Endothelial cell of hepatic sinusoid (primary cell): Measurements from ENCODE around the gene GNMT.
"Not testable (repeated sequence)": the region's sequence is repeated elsewhere in the genome, so short reads cannot be mapped to it uniquely, and the experiment has no call there.

Experiments
- in situ Hi-C: cut with HindIII; loops from 2 replicates; pipeline ENCODE4 v1.10.0; 2017; ENCODE audit warnings: low sequenced_read_pairs

Gene GNMT

DNA sequence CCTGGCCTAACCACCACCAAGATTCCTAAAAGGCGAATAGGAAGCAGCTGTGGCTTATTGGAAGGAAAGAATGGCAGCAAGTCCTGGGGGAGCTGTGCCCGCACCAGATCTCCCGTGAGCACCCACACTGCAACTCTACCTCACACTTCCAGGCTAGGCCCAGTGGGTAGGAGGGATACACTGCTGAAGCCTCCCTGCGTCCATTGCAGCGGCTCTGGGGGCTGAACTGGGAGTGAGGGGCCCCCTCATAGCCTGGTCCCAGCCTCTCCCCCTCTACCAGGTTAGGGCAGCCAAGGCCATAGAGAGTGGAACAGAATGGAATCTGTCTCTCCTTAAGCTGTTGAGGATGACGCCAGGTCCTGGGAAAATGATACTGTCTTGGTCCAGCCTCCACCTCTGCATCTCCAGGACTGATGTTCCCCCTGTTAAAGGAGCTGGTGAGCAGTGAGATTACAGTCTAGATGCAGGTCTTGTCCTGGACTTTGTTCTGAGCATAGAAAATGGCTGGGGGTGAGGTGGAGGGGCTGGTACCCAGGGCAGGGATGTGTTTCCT is 20.0 kb upstream of the GNMT start:
- in situ Hi-C loops: no loop called here

- in situ Hi-C loops: not testable (repeated sequence)
These were observed 19.2 kb upstream of the GNMT start for GRCh38 chr6:42941356-42941755.

GRCh38 chr6:42942444-42942843 is 18.1 kb upstream of the GNMT start:
- in situ Hi-C loops: no loop called here

- in situ Hi-C loops: no loop called here
These were observed 12.6 kb upstream of the GNMT start for GRCh38 chr6:42947950-42948349.

DNA sequence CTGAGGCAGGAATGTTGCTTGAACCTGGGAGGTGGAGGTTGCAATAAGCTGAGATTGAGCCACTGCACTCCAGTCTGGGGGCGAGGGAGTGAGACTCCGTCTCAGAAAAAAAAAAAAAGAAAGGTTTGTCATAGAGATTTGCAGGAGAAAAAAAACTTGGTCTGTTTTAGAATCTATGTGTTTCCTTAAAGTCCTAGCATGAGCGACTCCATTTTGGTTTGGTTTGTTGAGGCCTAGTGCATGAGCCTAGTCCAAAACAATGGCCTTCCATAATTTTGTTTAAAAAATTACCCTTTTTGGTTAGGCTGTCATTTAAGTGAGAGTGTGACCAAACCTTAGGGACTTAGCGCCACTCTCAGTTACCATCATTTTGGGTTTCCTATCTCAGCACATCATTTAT is 8.2 kb upstream of the GNMT start:
- in situ Hi-C loops: no loop called here

DNA sequence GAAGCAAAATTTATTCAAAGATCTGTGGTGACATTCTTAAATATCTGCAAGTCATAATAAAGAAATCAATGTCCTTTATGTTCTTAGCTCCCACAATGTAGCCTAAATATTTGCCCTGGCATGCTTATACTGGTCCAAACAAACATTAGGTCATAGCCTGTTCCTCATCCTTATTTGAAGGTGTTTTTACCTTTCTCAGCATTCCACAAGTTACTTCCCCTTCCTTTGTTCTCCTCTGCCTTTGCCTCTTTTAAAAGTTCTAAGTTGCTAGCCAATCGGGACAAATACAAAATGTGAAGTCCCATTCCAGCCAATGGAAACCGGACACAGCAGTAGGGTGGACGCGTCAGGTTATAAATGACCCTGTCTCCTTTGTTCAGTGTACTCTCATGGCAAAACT is 6.1 kb upstream of the GNMT start:
- in situ Hi-C loops: not testable (repeated sequence)

DNA sequence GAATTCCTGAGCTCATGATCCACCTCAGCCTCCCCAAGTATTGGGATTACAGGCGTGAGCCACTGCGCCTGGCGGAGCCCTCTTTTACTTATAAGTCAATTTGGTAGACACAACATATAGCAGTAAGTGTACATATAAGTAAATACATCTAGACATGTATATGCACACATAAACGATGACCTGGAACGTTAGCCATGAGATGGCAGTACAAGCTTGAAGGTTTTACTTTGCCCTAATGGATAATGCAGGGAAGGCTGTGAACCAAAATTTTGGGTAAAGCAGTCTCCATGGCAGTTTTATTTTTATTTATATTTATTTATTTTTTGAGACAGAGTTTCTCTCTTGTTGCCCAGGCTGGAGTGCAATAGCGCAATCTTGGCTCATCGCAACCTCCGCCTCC is 2.4 kb upstream of the GNMT start:
- in situ Hi-C loops: no loop called here

DNA sequence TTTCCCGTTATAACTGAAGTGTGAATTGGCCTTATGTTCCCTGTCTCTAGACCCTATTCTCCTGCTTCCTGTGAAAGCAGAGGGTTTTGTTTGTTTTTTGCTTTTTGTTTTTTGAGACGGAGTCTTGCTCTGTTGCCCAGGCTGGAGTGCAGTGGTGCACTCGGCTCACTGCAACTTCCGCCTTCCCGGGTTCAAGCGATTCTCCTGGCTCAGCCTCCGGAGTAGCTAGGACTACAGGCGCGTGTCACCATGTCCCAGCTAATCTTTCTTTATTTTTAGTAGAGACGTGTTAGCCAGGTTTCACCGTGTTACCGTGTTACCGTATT is 674 bp upstream of the GNMT start:
- in situ Hi-C loops: no loop called here

DNA sequence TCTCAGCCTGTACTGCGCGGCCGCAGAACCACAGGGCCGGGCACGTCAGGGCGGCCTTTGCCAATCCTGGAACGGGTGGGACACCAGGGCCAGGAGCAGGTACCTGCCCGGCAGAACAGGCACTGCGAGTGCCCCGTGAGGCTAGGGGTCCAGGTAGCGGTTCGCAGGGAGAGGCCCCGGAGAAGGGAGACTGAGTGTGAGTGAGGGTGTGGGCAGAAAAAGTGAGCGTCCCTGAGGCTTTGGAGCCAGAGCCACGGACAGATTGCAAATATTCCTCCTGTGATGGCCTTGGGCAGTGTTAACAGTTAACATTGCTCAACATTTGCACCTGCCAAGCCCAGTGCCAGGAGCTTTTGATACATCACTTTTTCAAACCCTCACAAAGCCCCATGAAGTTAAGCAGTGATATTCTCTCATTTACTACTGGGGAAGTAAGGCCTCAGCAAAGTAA is 491 bp downstream of the GNMT start:
- in situ Hi-C loops: no loop called here

DNA sequence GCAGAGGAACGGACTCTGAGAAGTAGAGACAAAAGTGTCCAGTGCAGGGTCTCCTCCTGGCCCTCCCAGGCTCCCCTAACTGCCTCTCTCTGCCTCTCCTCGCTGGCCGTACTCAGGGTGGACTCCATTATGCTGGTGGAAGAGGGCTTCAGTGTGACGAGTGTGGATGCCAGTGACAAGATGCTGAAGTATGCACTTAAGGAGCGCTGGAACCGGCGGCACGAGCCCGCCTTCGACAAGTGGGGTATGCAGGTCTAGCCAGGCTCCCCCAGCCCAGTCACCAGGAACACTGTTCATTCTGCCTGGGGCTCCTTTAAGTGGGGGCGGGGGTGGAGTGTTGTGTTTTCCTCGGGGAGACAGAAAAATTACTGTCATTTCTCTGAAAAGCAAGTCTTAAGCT is 1.5 kb downstream of the GNMT start:
- in situ Hi-C loops: no loop called here

- in situ Hi-C loops: no loop called here
These were observed 2.1 kb downstream of the GNMT start for GRCh38 chr6:42962502-42963178.

DNA sequence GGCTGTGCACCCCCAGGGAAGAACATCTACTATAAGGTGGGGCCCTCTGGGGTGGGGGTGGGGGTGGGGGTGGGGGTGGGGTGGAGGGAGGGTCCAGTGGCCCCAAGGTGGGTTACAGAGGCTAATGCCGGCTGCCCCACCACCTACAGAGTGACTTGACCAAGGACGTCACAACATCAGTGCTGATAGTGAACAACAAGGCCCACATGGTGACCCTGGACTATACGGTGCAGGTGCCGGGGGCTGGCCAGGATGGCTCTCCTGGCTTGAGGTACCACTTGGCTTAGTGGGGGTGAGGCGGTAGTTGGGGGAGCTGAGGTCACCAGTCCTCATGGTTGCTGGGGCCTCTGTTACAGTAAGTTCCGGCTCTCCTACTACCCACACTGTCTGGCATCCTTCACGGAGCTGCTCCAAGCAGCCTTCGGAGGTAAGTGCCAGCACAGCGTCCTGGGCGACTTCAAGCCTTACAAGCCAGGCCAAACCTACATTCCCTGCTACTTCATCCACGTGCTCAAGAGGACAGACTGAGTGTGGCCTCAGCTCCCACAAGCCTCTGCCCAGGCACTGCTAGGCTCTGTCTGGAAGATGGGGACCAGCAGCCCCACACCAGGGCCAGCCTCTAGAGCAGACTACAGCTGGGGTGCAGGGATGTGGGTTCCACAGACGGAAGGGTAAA is 2.8 kb downstream of the GNMT start:
- in situ Hi-C loops: no loop called here

- in situ Hi-C loops: no loop called here
These were observed 3.5 kb downstream of the GNMT start for GRCh38 chr6:42963855-42964605.

DNA sequence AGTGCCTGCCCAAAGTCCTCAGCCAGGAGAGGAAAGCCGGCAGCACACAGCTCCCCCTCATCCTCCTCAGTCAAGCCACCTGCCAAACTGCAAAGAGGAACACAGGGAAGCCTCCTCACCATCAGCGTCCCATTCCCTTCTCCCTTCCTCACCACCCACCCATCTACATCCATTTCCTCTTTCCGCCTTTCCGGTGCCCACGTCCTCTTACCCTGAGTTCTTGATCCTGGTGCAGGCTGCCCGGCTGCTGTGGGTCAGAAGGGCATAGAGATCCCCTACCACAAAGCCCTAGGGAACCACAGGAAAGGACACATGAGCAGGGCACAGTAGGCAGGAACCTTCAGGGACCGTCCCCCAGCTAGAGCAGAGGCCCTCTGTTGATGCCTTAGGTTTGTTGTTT is 6.0 kb downstream of the GNMT start:
- in situ Hi-C loops: no loop called here

DNA sequence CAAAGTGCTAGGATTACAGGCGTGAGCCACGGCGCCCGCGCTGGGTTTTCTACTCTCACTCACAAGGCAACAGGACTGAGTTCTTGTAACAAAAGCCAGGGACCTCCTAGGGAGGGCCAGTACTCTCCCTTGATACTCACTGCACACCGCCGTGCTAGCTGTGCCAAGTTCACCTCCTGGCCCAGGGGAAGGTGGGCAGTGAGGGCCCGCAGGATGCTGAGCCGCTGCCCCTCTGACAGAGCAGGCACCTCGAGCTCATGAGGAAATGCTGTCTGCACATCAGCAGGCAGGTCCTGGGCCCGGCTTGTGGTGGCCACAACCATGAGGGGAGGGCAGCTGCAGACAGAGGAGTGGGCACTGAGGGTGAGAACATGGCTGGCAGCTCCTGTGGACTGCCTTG is 6.7 kb downstream of the GNMT start:
- in situ Hi-C loops: no loop called here

DNA sequence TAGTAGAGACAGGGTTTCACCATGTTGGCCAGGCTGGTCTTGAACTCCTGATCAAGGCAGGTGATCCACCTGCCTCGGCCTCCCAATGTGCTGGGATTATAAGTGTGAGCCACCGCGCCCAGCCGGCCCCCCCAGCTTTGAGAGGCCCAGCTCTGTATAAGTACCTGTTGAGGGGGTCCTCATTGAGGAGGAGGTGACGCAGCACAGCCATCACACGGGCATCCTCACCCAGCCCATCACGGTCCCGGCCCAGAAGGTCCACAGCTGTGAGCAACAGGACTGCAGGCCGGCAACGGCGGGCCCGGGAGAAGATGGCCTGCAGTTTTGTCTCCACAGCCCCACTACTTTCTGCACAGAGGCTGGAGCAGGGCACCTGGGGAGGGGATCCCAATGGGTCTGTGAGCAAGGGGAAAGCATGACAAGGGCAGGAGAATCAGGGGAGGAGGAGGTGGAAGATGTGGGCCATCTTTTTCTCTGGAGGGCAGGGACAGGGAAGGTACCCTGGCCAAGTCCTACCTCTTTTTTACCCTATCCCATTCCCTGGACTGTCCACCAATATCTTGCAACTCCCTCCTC is 7.7 kb downstream of the GNMT start:
- in situ Hi-C loops: no loop called here

- in situ Hi-C loops: no loop called here
These were observed 8.2 kb downstream of the GNMT start for GRCh38 chr6:42968783-42969182.

GRCh38 chr6:42969431-42969830 is 8.9 kb downstream of the GNMT start:
- in situ Hi-C loops: no loop called here

DNA sequence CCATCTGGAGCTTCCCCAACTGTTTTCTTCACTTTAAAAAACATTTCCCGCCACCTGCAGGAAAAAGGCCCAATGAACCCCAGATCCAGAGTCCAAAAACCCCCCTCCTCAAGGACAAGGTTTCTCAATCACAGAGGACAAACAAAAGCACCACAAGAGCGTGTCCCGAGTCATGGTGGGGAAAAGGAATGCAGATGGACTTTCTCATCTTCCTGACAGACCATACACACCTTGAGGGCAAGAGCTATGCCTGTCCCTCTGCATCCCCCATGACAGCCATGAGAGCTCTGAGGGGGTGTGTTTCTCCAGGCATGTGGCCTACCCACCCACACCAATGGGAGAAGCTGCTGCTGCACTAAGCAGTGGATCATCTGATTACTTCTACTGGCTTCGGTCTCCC is 9.4 kb downstream of the GNMT start:
- in situ Hi-C loops: no loop called here

DNA sequence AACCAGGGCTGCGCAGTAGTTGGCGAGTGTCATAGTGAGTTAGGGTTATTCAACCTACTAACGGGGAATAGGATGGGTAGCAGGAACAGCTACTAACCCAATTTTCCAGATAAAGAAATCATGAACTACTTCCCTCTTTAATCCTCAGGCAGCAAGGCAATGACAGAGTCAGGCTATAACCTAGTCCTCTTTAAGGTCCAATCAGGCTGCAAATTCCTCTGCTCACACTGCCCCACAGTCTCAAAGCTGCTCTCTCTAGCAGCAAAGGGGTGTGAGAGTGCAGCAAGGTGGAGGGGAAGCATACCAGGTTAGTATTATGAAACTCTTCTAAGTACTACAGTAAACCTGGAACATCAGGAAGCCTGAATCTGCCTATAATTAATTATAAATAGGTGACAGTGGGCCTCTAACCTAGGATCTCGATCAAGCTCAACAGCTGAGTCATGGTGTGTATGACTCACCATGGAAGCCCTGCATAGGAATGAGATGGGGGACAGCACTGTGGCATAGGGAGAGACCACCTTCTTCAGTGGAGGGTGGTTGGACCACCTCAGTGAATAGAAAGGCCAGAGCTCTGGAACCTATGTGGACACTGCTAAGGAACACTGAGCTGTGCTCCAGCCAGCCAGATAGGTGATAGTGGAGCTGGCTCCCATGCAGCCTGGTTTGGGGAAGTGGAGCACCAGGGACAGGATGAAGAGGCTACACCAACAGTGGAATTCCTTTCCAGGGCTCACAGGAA is 10.5 kb downstream of the GNMT start:
- in situ Hi-C loops: no loop called here
